Mesendoderm (in vitro differentiated cells): ENCODE results near the gene LRBA.

ENCODE experiments used
- DNase-seq: peaks from one replicate; pipeline ENCODE4 v3.0.0; 2013
- H2AK5ac ChIP-seq: 2 replicates; pipeline ENCODE4 v1.6.1; 2013; ENCODE audit warnings: low read length, inconsistent platforms
- H2BK120ac ChIP-seq: 2 replicates; pipeline ENCODE4 v1.6.1; 2013; ENCODE audit warnings: low read depth, mild to moderate bottlenecking, low read length, moderate library complexity, mixed read lengths
- H2BK15ac ChIP-seq: replicated peaks from 2 replicates; pipeline ENCODE4 v1.6.1; 2013; ENCODE audit warnings: low read depth, mild to moderate bottlenecking, moderate library complexity
- H2BK5ac ChIP-seq: 2 replicates; pipeline ENCODE4 v1.6.1; 2013; ENCODE audit warnings: low read length, inconsistent platforms
- H3K18ac ChIP-seq: 2 replicates; pipeline ENCODE4 v1.6.1; 2013; ENCODE audit warnings: mild to moderate bottlenecking, low read length, mixed read lengths
- H3K23ac ChIP-seq: one replicate; pipeline ENCODE4 v1.6.1; 2013; ENCODE audit warnings: low read length
- H3K27ac ChIP-seq: 2 replicates; pipeline ENCODE4 v1.5.1; 2013; ENCODE audit warnings: low read depth, mild to moderate bottlenecking, inconsistent platforms, low read length, moderate library complexity
- H3K27me3 ChIP-seq: 2 replicates; pipeline ENCODE4 v1.6.1; 2013; ENCODE audit warnings: low read length, control low read depth, mild to moderate bottlenecking, inconsistent platforms; ENCODE audit not compliant: insufficient read depth, poor library complexity
- H3K36me3 ChIP-seq: 2 replicates; pipeline ENCODE4 v1.6.1; 2013; ENCODE audit warnings: low read length, inconsistent platforms; ENCODE audit not compliant: control insufficient read depth, insufficient read depth
- H3K4ac ChIP-seq: one replicate; pipeline ENCODE4 v1.6.1; 2013; ENCODE audit warnings: low read depth, mild to moderate bottlenecking, low read length, moderate library complexity
- H3K4me1 ChIP-seq: 2 replicates; pipeline ENCODE4 v1.6.1; 2013; ENCODE audit warnings: low read depth, low read length, inconsistent platforms; ENCODE audit not compliant: control insufficient read depth
- H3K4me2 ChIP-seq: 2 replicates; pipeline ENCODE4 v1.6.1; 2013; ENCODE audit warnings: low read length
- H3K4me3 ChIP-seq: 2 replicates; pipeline ENCODE4 v1.5.1; 2013; ENCODE audit warnings: mild to moderate bottlenecking, low read length
- H3K56ac ChIP-seq: one replicate; pipeline ENCODE4 v1.6.1; 2013; ENCODE audit warnings: low read length
- H3K79me1 ChIP-seq: 2 replicates; pipeline ENCODE4 v1.6.1; 2013; ENCODE audit warnings: low read length, inconsistent platforms
- H3K79me2 ChIP-seq: 2 replicates; pipeline ENCODE4 v1.6.1; 2013; ENCODE audit warnings: mild to moderate bottlenecking, low read length; ENCODE audit not compliant: control insufficient read depth, insufficient read depth
- H3K9ac ChIP-seq: 2 replicates; pipeline ENCODE4 v1.6.1; 2013; ENCODE audit warnings: low read length, inconsistent platforms
- H4K5ac ChIP-seq: one replicate; pipeline ENCODE4 v1.6.1; 2013; ENCODE audit warnings: low read length
- H4K8ac ChIP-seq: one replicate; pipeline ENCODE4 v1.6.1; 2013; ENCODE audit warnings: low read depth, mild to moderate bottlenecking, control low read depth, low read length, moderate library complexity
- WGBS: extraction: QIAGEN DNeasy Blood & Tissue Kit; methylation state at CpG from one replicate; pipeline ENCODE4 v1.1.7; 2013; ENCODE audit warnings: low lambda C conversion rate, missing lambda C conversion rate; ENCODE audit not compliant: insufficient coverage; ENCODE audit errors: extremely low coverage; 5-methylcytosine and 5-hydroxymethylcytosine counted together

Gene LRBA

DNA sequence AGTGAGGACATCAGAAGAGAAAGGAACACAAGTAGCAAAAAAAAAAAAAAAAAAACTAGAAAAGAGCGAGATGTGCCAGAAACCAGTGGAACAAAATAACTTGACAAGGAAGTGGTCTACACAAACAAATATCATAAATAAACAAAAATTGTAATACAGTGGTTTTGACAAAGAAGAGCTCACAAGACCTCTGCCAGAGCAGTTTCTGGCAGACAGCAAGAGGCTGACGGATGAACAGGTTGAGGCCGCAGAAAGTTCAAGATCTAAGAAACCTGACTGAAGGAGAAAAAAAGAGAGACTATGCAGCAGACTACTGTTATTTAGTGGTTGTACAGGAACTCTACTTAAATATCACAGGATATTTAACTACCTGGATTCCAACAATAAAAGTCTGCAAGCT lies 367.0 kb downstream of the LRBA start:
- Histone ChIP-seq H3K4ac (no peak overlapping the region), H4K5ac (no peak overlapping the region), H2BK5ac (no peak overlapping the region), H2BK120ac (no peak overlapping the region), H3K4me1 (no peaks in the 10 kb centered on the region), H4K8ac (no peak overlapping the region), H3K56ac (no peak overlapping the region), H3K9ac (no peak overlapping the region), H2AK5ac (no peak overlapping the region), H2BK15ac (no peak overlapping the region), H3K4me2 (no peak overlapping the region), H3K36me3 (no peaks in the 10 kb centered on the region), H3K27me3 (no peaks in the 10 kb centered on the region), H3K4me3 (no peak overlapping the region), H3K27ac (no peak overlapping the region), H3K18ac (no peak overlapping the region), H3K79me1 (no peaks in the 10 kb centered on the region), H3K23ac (no peak overlapping the region), H3K79me2 (no peaks in the 10 kb centered on the region)
- no peak for DNase-seq
- WGBS, result no CpG with 5 or more reads among the region's 3 CpGs

- H3K9ac ChIP-seq, result no peak overlapping the region
- no peak overlapping the region for H3K4me3 ChIP-seq
- no peak overlapping the region for H2BK15ac ChIP-seq
- H3K36me3 ChIP-seq, result no peaks in the 10 kb centered on the region
- no peaks in the 10 kb centered on the region for H3K79me2 ChIP-seq
- no peak overlapping the region for H4K5ac ChIP-seq
- WGBS, result no CpG with 5 or more reads among the region's 1 CpG
- H3K18ac ChIP-seq, result no peak overlapping the region
- H2BK5ac ChIP-seq, result no peak overlapping the region
- no peak overlapping the region for H3K27ac ChIP-seq
- no peak overlapping the region for H4K8ac ChIP-seq
- DNase-seq, result no peak
- no peak overlapping the region for H3K4me2 ChIP-seq
- no peaks in the 10 kb centered on the region for H3K79me1 ChIP-seq
- H3K4ac ChIP-seq, result no peak overlapping the region
- no peak overlapping the region for H3K23ac ChIP-seq
- no peaks in the 10 kb centered on the region for H3K27me3 ChIP-seq
- H2BK120ac ChIP-seq, result no peak overlapping the region
- H3K4me1 ChIP-seq, result no peaks in the 10 kb centered on the region
- no peak overlapping the region for H2AK5ac ChIP-seq
- no peak overlapping the region for H3K56ac ChIP-seq
These were observed 368.1 kb downstream of the LRBA start for GRCh38 chr4:150647008-150647407.

DNA sequence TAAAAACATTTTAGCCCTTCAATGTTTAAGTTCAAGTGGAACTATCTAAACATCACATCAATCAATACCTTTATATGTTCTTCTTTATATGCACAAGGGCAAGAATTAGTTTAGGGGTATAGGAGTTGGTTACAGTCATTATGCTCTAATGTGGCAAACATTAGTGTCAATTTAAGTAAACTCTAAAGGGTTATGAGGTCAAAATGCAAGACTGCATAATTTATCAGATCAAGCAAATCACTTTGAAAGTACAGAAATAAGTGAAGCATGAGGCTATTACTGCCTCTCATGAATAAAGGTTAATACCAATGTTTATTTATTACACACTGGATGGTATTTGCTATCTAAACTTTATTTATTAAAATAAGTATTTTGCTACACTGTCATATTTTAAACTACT lies 373.5 kb downstream of the LRBA start:
- DNase-seq, result no peak
- Histone ChIP-seq H3K4me1 (no peaks in the 10 kb centered on the region), H3K79me2 (no peaks in the 10 kb centered on the region), H3K27ac (no peak overlapping the region), H3K27me3 (no peaks in the 10 kb centered on the region), H3K23ac (no peak overlapping the region), H3K56ac (no peak overlapping the region), H3K9ac (no peak overlapping the region), H2AK5ac (no peak overlapping the region), H3K4me2 (no peak overlapping the region), H3K36me3 (no peaks in the 10 kb centered on the region), H2BK5ac (no peak overlapping the region), H4K8ac (no peak overlapping the region), H2BK15ac (no peak overlapping the region), H2BK120ac (no peak overlapping the region), H3K79me1 (no peaks in the 10 kb centered on the region), H4K5ac (no peak overlapping the region), H3K18ac (no peak overlapping the region), H3K4ac (no peak overlapping the region), H3K4me3 (no peak overlapping the region)

GRCh38 chr4:150632639-150633038 lies 382.4 kb downstream of the LRBA start:
- no peak overlapping the region for H3K4ac ChIP-seq
- H3K27me3 ChIP-seq, result no peaks in the 10 kb centered on the region
- H2AK5ac ChIP-seq, result no peak overlapping the region
- no peak overlapping the region for H2BK15ac ChIP-seq
- no peak overlapping the region for H3K18ac ChIP-seq
- DNase-seq, result no peak
- H3K79me2 ChIP-seq, result no peaks in the 10 kb centered on the region
- no peak overlapping the region for H2BK5ac ChIP-seq
- H3K27ac ChIP-seq, result no peak overlapping the region
- no peaks in the 10 kb centered on the region for H3K79me1 ChIP-seq
- H3K9ac ChIP-seq, result no peak overlapping the region
- H3K36me3 ChIP-seq, result no peaks in the 10 kb centered on the region
- H3K4me3 ChIP-seq, result no peak overlapping the region
- H3K56ac ChIP-seq, result no peak overlapping the region
- no peak overlapping the region for H4K8ac ChIP-seq
- H3K23ac ChIP-seq, result no peak overlapping the region
- no peak overlapping the region for H4K5ac ChIP-seq
- no peak overlapping the region for H3K4me2 ChIP-seq
- H2BK120ac ChIP-seq, result no peak overlapping the region
- H3K4me1 ChIP-seq, result no peaks in the 10 kb centered on the region

GRCh38 chr4:150628073-150628472 lies 387.0 kb downstream of the LRBA start:
- Histone ChIP-seq H3K4me2 (no peak overlapping the region), H3K36me3 (no peaks in the 10 kb centered on the region), H4K5ac (no peak overlapping the region), H3K27ac (no peak overlapping the region), H3K4me3 (no peak overlapping the region), H2AK5ac (no peak overlapping the region), H3K9ac (no peak overlapping the region), H2BK120ac (no peak overlapping the region), H3K23ac (no peak overlapping the region), H4K8ac (no peak overlapping the region), H3K79me1 (no peaks in the 10 kb centered on the region), H3K18ac (no peak overlapping the region), H3K79me2 (no peaks in the 10 kb centered on the region), H2BK15ac (no peak overlapping the region), H3K4me1 (no peaks in the 10 kb centered on the region), H3K27me3 (no peaks in the 10 kb centered on the region), H3K4ac (no peak overlapping the region), H3K56ac (no peak overlapping the region), H2BK5ac (no peak overlapping the region)
- no peak for DNase-seq
- no CpG with 5 or more reads among the region's 2 CpGs for WGBS

DNA sequence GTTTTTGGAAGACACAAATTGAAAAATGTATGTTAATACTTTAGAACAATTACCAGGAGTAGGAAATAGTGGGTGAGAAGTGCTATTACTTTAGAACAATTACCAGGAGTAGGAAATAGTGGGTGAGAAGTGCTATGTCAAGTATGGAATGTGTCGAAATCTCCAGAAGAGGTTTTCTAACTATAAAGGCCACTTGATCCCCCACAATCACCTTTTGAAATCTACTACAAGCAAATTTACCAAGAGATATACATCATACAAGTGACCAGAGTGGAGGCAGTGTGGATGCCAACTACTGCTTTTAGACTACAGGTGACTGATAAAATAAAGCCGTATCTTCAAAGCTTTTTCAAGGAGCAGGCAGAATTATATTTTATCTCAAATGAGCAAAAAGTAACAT lies 390.1 kb downstream of the LRBA start:
- H3K4ac ChIP-seq, result no peak overlapping the region
- DNase-seq, result peak; percentile 41

More for the DNA sequence above, 390.1 kb downstream of the LRBA start:
- H3K79me1 ChIP-seq, result no peaks in the 10 kb centered on the region
- no CpG with 5 or more reads among the region's 2 CpGs for WGBS
- H3K4me1 ChIP-seq, result no peaks in the 10 kb centered on the region
- no peaks in the 10 kb centered on the region for H3K36me3 ChIP-seq
- H3K27ac ChIP-seq, result no peak overlapping the region
- no peaks in the 10 kb centered on the region for H3K79me2 ChIP-seq
- H3K4me3 ChIP-seq, result no peak overlapping the region
- H3K9ac ChIP-seq, result no peak overlapping the region
- no peak overlapping the region for H3K4me2 ChIP-seq
- H3K27me3 ChIP-seq, result no peaks in the 10 kb centered on the region
- H2BK120ac ChIP-seq, result no peak overlapping the region
- no peak overlapping the region for H3K56ac ChIP-seq
- H3K23ac ChIP-seq, result no peak overlapping the region
- H4K5ac ChIP-seq, result no peak overlapping the region
- H2BK5ac ChIP-seq, result no peak overlapping the region
- no peak overlapping the region for H4K8ac ChIP-seq
- no peak overlapping the region for H3K18ac ChIP-seq
- H2BK15ac ChIP-seq, result no peak overlapping the region
- no peak overlapping the region for H2AK5ac ChIP-seq
